HG03175 (cell line): ENCODE data around the gene RABEP1.

Experiments used
- ATAC-seq: cut with Tn5 transposase; IDR thresholded peaks from one replicate; pipeline ENCODE4 v1.9.1; 2021; ENCODE audit warnings: mild to moderate bottlenecking, moderate library complexity; ENCODE audit not compliant: unreplicated experiment

The RABEP1 gene

GRCh38 chr17:5269241-5269960, 12.7 kb upstream of the RABEP1 start:
- ATAC-seq, result no peak

GRCh38 chr17:5272322-5272721, 9.8 kb upstream of the RABEP1 start:
- no peak for ATAC-seq

GRCh38 chr17:5282642-5283217, 646 bp downstream of the RABEP1 start:
- no peak for ATAC-seq

- ATAC-seq, result no peak
Measured at GRCh38 chr17:5283571-5284315, 1.7 kb downstream of the RABEP1 start.

GRCh38 chr17:5284681-5285080, 2.6 kb downstream of the RABEP1 start:
- ATAC-seq, result no peak

- ATAC-seq, result no peak
Measured at GRCh38 chr17:5286846-5287245, 4.8 kb downstream of the RABEP1 start.

- no peak for ATAC-seq
Measured at GRCh38 chr17:5291683-5292350, 9.7 kb downstream of the RABEP1 start.

- ATAC-seq, result no peak
Measured at GRCh38 chr17:5297245-5297644, 15.2 kb downstream of the RABEP1 start.

- no peak for ATAC-seq
Measured at GRCh38 chr17:5299383-5299782, 17.3 kb downstream of the RABEP1 start.

GRCh38 chr17:5304636-5305035, 22.6 kb downstream of the RABEP1 start:
- ATAC-seq, result no peak

- ATAC-seq, result no peak
Measured at GRCh38 chr17:5309851-5310250, 27.8 kb downstream of the RABEP1 start.

- no peak for ATAC-seq
Measured at GRCh38 chr17:5325851-5326250, 43.8 kb downstream of the RABEP1 start.

GRCh38 chr17:5329784-5330557, 47.9 kb downstream of the RABEP1 start:
- no peak for ATAC-seq

- ATAC-seq, result no peak
Measured at GRCh38 chr17:5330981-5331380, 48.9 kb downstream of the RABEP1 start.

GRCh38 chr17:5331506-5331905, 49.4 kb downstream of the RABEP1 start:
- no peak for ATAC-seq

- ATAC-seq, result no peak
Measured at GRCh38 chr17:5344914-5345313, 62.8 kb downstream of the RABEP1 start.

GRCh38 chr17:5352681-5353289, 70.7 kb downstream of the RABEP1 start:
- no peak for ATAC-seq

GRCh38 chr17:5354310-5354709, 72.2 kb downstream of the RABEP1 start:
- no peak for ATAC-seq

- ATAC-seq, result no peak
Measured at GRCh38 chr17:5354886-5355415, 72.9 kb downstream of the RABEP1 start.
